Activated CD4-positive, CD25-positive, alpha-beta regulatory T cell treated with anti-CD3 and anti-CD28 coated beads, Interleukin-2, amount 50 U/mL, for 72 hours (primary cell): Measurements from ENCODE around the gene TBCK.
"Not testable (repeated sequence)": the region's sequence is repeated elsewhere in the genome, so short reads cannot be mapped to it uniquely, and the experiment has no call there.

Experiments used
- DNase-seq: peaks from one replicate; pipeline ENCODE4 v3.0.0; 2021

TBCK gene

GRCh38 chr4:106277140-106277675 lies 38.8 kb downstream of the TBCK start:
- no peak for DNase-seq

DNA sequence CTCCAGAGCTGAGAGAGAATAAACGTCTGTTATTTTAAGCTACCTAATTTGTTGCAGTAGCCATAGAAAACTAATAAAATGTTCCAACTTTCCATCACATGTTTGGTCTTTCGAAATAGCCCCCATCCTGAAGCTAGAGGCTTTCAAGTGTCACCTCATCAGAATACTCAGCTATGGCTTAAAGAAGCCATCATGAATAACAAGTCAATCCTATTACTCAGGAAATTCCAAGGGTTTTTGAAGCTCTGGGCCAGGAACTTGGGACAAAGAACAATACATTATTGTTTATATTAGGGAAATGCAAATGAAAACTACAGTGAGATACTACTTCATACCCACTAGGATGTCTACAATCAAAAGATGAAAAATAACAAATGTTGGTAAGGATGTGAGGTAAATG lies 42.2 kb downstream of the TBCK start:
- DNase-seq, result no peak

- no peak for DNase-seq
Measured at GRCh38 chr4:106270736-106271135, 45.3 kb downstream of the TBCK start.

GRCh38 chr4:106269711-106270110 lies 46.3 kb downstream of the TBCK start:
- no peak for DNase-seq

GRCh38 chr4:106268786-106269185 lies 47.2 kb downstream of the TBCK start:
- DNase-seq, result no peak

DNA sequence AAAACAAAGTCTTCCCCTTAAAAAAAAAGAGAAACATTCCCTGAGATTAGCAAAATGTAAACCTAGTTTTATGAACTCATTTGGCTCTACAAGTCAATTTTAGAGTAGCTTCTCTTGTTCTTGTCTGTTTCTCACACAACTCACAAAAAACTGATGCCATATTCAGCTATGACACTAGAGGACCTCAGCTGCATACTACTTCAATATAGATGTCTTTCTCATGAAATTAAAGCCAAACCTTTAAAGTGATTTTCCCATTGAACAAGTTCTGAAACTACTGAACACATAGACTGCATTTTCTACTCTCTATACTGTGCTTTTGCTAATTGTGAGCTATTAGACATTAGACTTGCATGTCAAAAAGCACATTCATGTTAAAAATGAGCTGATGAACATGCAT lies 49.8 kb downstream of the TBCK start:
- DNase-seq, result no peak

GRCh38 chr4:106264331-106264728 lies 51.7 kb downstream of the TBCK start:
- DNase-seq, result no peak

GRCh38 chr4:106263594-106264330 lies 52.2 kb downstream of the TBCK start:
- DNase-seq, result no peak

- DNase-seq, result no peak
Measured at GRCh38 chr4:106261980-106262379, 54.0 kb downstream of the TBCK start.

DNA sequence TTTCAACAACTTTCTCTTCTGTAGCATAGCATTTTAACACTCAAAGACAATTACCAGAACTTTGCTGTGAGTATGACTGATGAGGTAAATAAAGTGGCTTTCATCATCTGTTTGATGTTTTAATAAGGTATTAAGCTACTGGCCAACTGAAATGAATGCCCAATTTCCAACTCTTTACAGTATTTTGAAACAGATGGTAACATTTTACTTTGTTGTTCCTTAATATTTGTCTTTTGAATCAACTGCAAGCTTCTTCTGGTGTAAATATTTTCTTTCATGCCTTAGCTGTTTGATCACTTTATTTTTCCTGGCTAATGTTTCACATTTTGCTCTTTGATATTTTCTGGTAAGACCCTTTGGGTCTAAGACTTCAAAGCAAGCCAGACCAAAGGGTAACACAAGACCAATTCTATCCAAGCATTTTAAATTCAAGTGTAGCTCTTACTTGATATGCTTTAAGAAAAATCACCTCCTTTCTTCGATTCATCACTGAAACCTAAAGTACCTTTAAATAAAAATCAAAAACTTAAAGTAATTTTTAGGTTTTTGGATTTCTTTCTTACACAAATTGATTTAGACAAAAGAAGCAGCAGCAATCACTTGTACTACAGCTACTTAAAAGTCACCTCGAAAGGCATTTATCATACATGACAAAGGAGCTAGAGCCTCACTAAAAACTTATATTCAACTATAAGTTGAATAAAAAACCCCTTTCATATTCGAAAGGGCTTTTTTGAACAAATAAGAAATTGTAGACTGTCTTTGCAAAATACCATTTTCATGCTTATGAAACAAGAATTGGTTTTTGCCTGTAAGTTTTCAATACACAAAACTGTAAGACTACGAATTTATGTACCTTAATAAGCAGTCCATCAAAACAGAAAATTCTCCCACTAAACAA lies 57.6 kb downstream of the TBCK start:
- DNase-seq, result no peak

GRCh38 chr4:106256190-106256589 lies 59.8 kb downstream of the TBCK start:
- no peak for DNase-seq

DNA sequence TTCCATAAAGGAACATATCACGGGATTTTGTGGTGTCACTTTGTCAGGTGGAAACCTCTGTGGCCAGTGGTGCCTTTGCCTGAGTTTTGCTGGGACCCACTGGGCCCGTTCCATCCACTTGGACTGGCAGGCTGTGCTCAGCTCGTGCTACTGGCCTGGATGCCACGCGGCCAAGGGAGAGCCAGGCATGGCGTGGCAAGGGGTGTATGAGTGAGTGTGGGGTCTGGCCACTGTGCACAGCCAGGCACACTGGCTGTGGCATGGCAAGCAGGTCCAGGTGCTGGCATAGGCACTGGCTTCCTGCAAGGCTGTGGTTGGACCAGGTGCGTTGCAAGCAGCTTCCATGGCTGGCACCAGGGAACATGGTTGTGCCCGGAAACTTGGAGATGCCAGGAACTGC lies 60.8 kb downstream of the TBCK start:
- no peak for DNase-seq

GRCh38 chr4:106253364-106254129 lies 62.5 kb downstream of the TBCK start:
- DNase-seq, result no peak

- no peak for DNase-seq
Measured at GRCh38 chr4:106247600-106247999, 68.4 kb downstream of the TBCK start.

DNA sequence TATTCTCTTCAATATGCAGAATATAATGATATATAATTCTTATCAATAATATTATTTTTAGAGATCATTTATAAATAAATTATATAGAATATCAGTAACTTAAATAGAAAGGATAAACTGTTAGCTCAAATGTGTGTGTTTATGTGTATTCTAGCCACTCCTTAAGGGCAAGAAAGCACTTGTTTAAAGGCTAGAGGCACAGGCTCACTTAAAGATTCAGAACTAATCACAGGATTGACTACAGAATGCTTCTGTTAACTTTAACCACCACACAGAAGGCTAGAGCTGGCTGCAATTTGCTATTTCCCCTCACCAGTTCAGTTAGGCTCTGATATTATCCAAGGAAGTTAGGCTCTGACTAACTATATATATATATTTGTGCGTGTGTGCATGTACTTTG lies 69.6 kb downstream of the TBCK start:
- DNase-seq, result no peak

GRCh38 chr4:106245176-106245575 lies 70.8 kb downstream of the TBCK start:
- no peak for DNase-seq

- DNase-seq, result no peak
Measured at GRCh38 chr4:106240699-106241098, 75.3 kb downstream of the TBCK start.

DNA sequence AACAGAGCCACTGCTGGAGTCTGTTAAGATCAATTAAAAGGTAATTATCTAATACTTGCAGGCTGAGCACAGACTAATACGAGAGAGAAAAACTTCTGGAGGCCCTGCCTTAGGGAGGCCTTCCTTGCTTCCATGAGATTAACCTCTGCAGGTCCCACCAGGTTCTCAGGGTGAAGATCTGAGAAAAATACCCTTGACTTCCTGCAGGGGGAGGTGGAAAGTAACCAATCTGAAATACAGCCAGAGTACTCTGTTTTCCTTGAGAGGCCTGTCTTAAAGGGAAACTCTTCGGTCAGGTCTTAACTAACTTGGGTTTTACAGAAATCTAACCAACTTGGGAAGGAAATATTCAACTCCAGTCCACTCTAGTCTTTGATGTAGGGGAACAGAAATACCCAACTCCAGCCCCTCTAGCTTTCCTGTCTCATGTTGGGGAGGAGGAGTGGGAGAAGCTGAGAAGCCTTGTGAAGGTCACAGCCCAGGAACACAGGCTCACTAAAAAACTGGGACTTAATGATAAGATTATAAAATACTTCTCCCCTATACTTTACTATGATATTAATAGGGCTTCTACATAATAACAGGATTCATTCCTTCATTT lies 77.1 kb downstream of the TBCK start:
- no peak for DNase-seq

DNA sequence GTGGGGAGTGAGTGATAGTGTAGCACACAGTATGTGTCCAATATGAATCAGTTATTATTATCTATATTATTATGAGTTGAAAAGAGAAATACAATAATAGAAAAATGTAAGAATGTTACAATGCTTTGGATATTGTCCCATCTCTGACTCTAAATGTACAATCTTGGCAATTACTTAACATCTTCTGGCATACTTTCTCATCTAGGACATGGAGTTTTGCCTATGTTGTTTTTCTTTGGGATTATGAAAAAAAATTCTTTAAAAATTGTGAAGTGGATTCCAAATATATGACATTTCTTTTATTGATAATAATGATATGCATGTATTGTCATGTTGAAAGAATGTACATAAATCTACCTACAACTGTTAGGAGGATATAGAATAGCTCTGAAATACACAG lies 84.1 kb downstream of the TBCK start:
- DNase-seq, result no peak

DNA sequence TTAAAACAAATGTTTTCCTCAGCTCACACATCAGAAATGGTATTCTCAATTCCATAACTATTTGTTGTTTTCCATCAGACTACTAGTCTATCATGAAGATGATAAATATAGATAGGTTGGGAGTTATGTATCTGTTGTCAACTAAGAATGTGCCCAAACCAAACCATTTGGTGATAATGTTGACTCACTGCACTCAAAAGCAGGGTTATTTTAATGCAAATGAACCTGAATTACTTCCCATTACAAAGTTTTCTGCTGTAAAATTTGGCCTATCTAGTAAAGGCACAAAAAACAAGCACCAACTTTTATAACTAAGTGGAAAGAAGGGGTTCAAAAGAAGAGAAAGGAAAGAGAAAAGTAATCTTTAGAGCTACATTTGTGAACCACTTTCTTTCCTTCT lies 93.5 kb downstream of the TBCK start:
- DNase-seq, result no peak

DNA sequence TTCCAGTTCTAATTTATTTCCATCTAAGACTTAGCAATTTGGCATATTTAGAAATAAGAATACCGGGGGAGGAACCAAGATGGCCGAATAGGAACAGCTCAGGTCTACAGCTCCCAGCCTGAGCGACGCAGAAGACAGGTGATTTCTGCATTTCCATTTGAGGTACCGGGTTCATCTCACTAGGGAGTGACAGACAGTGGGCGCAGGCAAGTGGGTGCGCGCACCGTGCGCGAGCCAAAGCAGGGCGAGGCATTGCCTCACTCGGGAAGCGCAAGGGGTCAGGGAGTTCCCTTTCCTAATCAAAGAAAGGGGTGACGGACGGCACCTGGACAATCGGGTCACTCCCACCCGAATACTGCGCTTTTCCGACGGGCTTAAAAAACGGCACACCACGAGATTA lies 102.7 kb downstream of the TBCK start:
- DNase-seq, result not testable (repeated sequence)

GRCh38 chr4:106210021-106210420 lies 106.0 kb downstream of the TBCK start:
- no peak for DNase-seq
